Smooth muscle cell (in vitro differentiated cells): Measurements from ENCODE around the gene DMXL2. TPM values are rescaled to one million over a fixed set of nuclear protein-coding genes. Genes with fewer than 3 reads are reported as not detected.
A peak's percentile ranks its signal among the peaks of the same experiment; 100 is the strongest.
"Not testable (repeated sequence)": the region's sequence is repeated elsewhere in the genome, so short reads cannot be mapped to it uniquely, and the experiment has no call there.

Experiments used
- DNase-seq: peaks from one replicate; lab custom pipeline; 2025; ENCODE audit not compliant: unreplicated experiment; lab: John Stamatoyannopoulos, UW
- H2AFZ ChIP-seq: fragments of 200-600 bp; sonication (generic); 2 replicates; pipeline ENCODE4 v1.6.0; 2016; ENCODE audit warnings: antibody characterized with exemption, low read depth, mild to moderate bottlenecking
- H3F3A ChIP-seq: fragments of 200-600 bp; sonication (generic); 2 replicates; pipeline ENCODE4 v1.6.0; 2017; ENCODE audit warnings: antibody characterized with exemption, low read depth
- H3K27ac ChIP-seq: fragments of 200-600 bp; sonication (generic); 2 replicates; pipeline ENCODE4 v1.5.1; 2016; ENCODE audit warnings: low read depth, mild to moderate bottlenecking
- H3K27me3 ChIP-seq: fragments of 200-600 bp; sonication (generic); 2 replicates; pipeline ENCODE4 v1.6.1; 2016; ENCODE audit warnings: low read depth, mild to moderate bottlenecking
- H3K36me3 ChIP-seq: fragments of 200-600 bp; sonication (generic); 2 replicates; pipeline ENCODE4 v1.5.1; 2016; ENCODE audit warnings: low read depth
- H3K4me1 ChIP-seq: fragments of 200-600 bp; sonication (generic); 2 replicates; pipeline ENCODE4 v1.5.1; 2016; ENCODE audit warnings: low read depth
- H3K4me2 ChIP-seq: fragments of 200-600 bp; sonication (generic); 2 replicates; pipeline ENCODE4 v1.6.0; 2016; ENCODE audit warnings: mild to moderate bottlenecking
- H3K4me3 ChIP-seq: fragments of 200-600 bp; sonication (generic); 2 replicates; pipeline ENCODE4 v1.5.1; 2016; ENCODE audit warnings: mild to moderate bottlenecking
- H3K79me2 ChIP-seq: fragments of 200-600 bp; sonication (generic); 2 replicates; pipeline ENCODE4 v1.6.0; 2016; ENCODE audit warnings: low read depth, mild to moderate bottlenecking
- H3K9ac ChIP-seq: fragments of 200-600 bp; sonication (generic); 2 replicates; pipeline ENCODE4 v1.6.0; 2016; ENCODE audit warnings: low read depth
- H3K9me3 ChIP-seq: fragments of 200-600 bp; sonication (generic); replicated peaks from 2 replicates; pipeline ENCODE4 v1.5.1; 2016; ENCODE audit warnings: low read depth
- H4K20me1 ChIP-seq: fragments of 200-600 bp; sonication (generic); 2 replicates; pipeline ENCODE4 v1.6.0; 2016; ENCODE audit warnings: low read depth
- WGBS: methylation state at CpG from one replicate; pipeline ENCODE4 v1.1.7; 2016; ENCODE audit warnings: low lambda C conversion rate; 5-methylcytosine and 5-hydroxymethylcytosine counted together
- polyA plus RNA-seq: library from polyadenylated mRNA; unstranded; fragments of >200 nt; fragmentation: Nextera tagmentation; extraction: Ambion mirVana; gene quantifications from 2 replicates; pipeline ENCODE4 v1.2.1, GENCODE V29; 2016
- total RNA-seq: library from RNA; depleted of rRNA; stranded (reverse); fragments of >200 nt; gene quantifications from 2 replicates; pipeline ENCODE4 v1.2.3, GENCODE V29; 2014
- TF ChIP-seq, protein P1 (sequence below): fragments of 200-600 bp; sonication (generic); IDR thresholded peaks from 2 replicates; pipeline ENCODE4 v1.5.1; 2017; ENCODE audit warnings: borderline replicate concordance, mild to moderate bottlenecking, antibody characterized with exemption; ENCODE audit not compliant: insufficient read depth, poor library complexity, severe bottlenecking

The DMXL2 gene
- total and polyA plus RNA-seq, 2 experiments from 2014 or later: 9.3 to 57.8 TPM

DNA sequence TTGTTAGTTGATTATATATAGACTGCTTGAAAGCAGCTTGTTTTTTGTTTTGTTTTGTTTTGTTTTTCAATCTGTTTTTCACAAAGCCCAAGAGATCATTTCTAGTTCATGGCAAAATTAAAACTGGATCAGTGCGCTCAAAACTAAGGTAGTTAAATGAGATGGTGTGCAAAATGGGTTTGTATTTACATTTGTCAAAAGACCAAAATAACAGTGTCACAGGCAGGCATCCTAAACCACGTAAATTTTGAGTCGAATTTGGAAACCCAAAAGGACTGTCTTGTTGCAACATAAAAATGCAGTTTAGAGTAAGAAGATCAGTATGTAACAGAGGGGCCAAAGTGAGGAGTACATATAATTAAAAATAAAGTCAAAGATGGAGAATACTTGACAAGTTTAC is 2.4 kb downstream of the DMXL2 start:
- Histone ChIP-seq H3K27ac (no peak overlapping the region), H3K9me3 (no peaks in the 10 kb centered on the region), H3K4me2 (peak overlapping the region; percentile 90), H3K27me3 (no peaks in the 10 kb centered on the region), H3K9ac (no peak overlapping the region), H4K20me1 (peaks cover 13% of the 10 kb centered on the region), H3K79me2 (peaks cover 57% of the 10 kb centered on the region), H3K36me3 (no peaks in the 10 kb centered on the region), H2AFZ (no peak overlapping the region), H3K4me1 (peaks cover 12% of the 10 kb centered on the region), H3K4me3 (no peak overlapping the region), H3F3A (peaks cover 3% of the 10 kb centered on the region)
- no peak for DNase-seq
- WGBS: 89% methylated on average over 3 of the region's 3 CpGs
- TF ChIP-seq, protein P1, sequence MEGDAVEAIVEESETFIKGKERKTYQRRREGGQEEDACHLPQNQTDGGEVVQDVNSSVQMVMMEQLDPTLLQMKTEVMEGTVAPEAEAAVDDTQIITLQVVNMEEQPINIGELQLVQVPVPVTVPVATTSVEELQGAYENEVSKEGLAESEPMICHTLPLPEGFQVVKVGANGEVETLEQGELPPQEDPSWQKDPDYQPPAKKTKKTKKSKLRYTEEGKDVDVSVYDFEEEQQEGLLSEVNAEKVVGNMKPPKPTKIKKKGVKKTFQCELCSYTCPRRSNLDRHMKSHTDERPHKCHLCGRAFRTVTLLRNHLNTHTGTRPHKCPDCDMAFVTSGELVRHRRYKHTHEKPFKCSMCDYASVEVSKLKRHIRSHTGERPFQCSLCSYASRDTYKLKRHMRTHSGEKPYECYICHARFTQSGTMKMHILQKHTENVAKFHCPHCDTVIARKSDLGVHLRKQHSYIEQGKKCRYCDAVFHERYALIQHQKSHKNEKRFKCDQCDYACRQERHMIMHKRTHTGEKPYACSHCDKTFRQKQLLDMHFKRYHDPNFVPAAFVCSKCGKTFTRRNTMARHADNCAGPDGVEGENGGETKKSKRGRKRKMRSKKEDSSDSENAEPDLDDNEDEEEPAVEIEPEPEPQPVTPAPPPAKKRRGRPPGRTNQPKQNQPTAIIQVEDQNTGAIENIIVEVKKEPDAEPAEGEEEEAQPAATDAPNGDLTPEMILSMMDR: no peak

DNA sequence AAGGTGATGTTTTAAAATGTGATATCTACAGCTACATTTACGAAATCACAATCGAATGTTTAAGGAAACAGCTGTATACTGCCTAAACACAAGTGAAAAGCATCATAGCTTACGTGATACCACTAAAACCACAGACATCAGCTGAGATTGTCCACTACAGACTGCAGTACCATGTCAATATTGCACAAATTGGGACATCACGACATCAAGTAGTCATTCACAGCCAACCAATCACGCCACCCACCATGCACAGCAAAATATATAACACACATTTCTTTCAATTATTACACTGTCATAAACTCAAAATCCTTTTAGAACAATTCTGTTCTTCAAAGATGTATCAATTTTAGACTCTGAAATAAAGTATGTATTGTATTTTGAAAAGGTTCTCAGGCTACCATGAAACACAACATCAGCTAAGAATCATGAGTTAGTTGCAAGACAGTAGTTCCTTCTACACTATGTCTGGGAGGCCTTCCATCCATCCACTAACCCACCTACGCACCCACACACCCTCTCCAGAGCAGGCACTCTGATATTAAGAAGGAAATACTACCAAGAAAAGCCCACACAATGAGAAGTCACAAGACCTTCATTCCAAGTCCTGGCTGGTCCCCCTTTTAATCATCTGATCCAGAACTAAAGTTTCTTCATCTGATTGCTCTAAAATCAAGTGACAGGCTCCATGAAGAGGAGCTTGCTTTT is 3.1 kb downstream of the DMXL2 start:
- Histone ChIP-seq H3K9ac (no peak overlapping the region), H3F3A (peaks cover 3% of the 10 kb centered on the region), H4K20me1 (peaks cover 13% of the 10 kb centered on the region), H3K4me2 (no peak overlapping the region), H3K79me2 (peaks cover 61% of the 10 kb centered on the region), H2AFZ (no peak overlapping the region), H3K27ac (no peak overlapping the region), H3K36me3 (no peaks in the 10 kb centered on the region), H3K4me3 (no peak overlapping the region), H3K4me1 (peaks cover 12% of the 10 kb centered on the region), H3K27me3 (no peaks in the 10 kb centered on the region), H3K9me3 (no peaks in the 10 kb centered on the region)
- 89% methylated on average over 6 of the region's 6 CpGs for WGBS
- TF ChIP-seq, protein P1: no peak
- DNase-seq: no peak

DNA sequence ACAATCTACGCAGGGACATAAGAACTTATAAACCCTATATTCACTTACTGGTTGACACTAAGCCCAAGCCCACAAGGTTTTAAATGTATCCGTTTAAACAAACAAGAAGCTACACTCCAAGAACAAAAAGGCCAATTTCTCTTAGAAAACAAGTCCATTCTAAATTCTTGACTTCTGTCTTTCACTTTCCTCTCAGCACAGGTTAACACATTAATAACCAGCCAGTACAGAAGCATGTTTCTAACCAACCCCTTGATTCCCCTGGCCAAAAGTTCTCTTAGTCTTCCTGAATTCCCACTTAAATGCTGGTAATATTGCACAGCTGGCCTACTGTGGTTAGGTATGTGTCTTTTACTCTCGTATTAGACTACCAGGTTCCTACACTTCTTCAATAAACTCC is 4.7 kb downstream of the DMXL2 start:
- Histone ChIP-seq H3K4me1 (peaks cover 12% of the 10 kb centered on the region), H3K9ac (no peak overlapping the region), H3F3A (peaks cover 3% of the 10 kb centered on the region), H4K20me1 (peaks cover 13% of the 10 kb centered on the region), H3K36me3 (no peaks in the 10 kb centered on the region), H3K79me2 (peaks cover 61% of the 10 kb centered on the region), H3K4me3 (no peak overlapping the region), H3K27me3 (no peaks in the 10 kb centered on the region), H3K27ac (no peak overlapping the region), H3K4me2 (no peak overlapping the region), H3K9me3 (no peaks in the 10 kb centered on the region), H2AFZ (no peak overlapping the region)
- DNase-seq: no peak
- TF ChIP-seq, protein P1: no peak
- WGBS: 92% methylated on average over 3 of the region's 3 CpGs

DNA sequence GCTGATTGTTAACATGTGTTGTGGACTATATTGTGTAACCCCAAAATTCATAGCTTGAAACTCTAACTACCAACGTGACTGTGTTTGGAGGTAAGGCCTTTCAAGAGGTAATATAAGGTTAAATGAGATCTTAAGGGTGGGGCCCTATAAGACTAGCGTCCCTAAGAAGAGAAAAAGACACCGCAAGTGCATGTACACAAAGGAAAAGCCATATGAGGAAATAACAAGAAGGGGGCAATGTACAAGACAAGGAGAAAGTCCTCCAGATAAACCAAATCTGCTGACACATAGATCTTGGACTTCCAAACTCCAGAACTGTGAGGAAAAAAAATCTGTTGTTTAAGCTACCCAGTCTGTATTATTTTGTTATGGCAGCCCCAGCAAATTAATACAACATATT is 8.6 kb downstream of the DMXL2 start:
- no peak for DNase-seq
- no peaks in the 10 kb centered on the region for H3K9me3 ChIP-seq
- H3K36me3 ChIP-seq: no peaks in the 10 kb centered on the region
- no peaks in the 10 kb centered on the region for H3K27me3 ChIP-seq
- 92% methylated on average over 3 of the region's 3 CpGs for WGBS
- no peak overlapping the region for H3K4me2 ChIP-seq
- no peak overlapping the region for H2AFZ ChIP-seq
- no peaks in the 10 kb centered on the region for H3F3A ChIP-seq
- no peak overlapping the region for H3K27ac ChIP-seq
- H3K4me3 ChIP-seq: no peak overlapping the region
- H3K4me1 ChIP-seq: no peaks in the 10 kb centered on the region
- H3K9ac ChIP-seq: no peak overlapping the region
- H4K20me1 ChIP-seq: no peaks in the 10 kb centered on the region
- peaks cover 62% of the 10 kb centered on the region for H3K79me2 ChIP-seq
- TF ChIP-seq, protein P1: no peak

DNA sequence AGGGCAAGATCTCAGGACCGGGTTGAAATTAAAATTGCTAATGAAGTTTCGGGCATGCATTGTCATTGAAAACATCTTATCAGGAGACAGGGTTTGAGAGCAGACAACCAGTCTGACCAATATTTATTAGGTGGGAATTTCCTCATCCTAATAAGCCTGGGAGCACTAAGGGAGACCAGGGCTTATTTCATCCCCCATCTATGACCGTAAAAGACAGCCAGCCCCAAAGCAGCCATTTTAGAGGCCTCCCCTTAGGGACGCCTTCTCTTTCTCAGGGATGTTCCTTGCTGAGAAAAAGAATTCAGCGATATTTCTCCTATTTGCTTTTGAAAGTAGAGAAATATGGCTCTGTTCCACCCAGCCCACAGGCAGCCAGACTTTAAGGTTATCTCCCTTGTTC is 9.9 kb downstream of the DMXL2 start:
- WGBS: 97% methylated on average over 5 of the region's 5 CpGs
- not testable (repeated sequence) for H3K27ac ChIP-seq, H3K9me3 ChIP-seq, DNase-seq, H3K36me3 ChIP-seq, H3F3A ChIP-seq, H3K27me3 ChIP-seq, H3K4me3 ChIP-seq, H2AFZ ChIP-seq, H4K20me1 ChIP-seq, H3K9ac ChIP-seq, H3K4me1 ChIP-seq, H3K4me2 ChIP-seq
- H3K79me2 ChIP-seq: peaks cover 49% of the 10 kb centered on the region

DNA sequence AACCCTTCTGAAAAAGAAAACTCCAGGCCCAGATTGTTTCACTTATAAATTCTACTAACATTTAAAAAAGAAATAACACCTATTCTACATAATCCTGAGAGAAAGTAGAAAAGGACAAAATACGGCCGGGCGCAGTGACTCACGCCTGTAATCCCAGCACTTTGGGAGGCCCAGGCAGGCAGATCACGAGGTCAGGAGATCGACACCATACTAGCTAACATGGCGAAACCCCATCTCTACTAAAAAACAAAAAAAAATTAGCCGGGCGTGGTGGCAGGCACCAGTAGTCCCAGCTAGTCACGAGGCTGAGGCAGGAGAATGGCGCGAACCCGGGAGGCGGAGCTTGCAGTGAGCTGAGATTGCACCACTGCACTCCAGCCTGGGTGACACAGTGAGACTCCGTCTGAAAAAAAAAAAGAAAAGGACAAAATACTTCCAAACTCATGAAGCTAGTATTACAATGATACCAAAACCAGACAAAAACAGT is 19.1 kb downstream of the DMXL2 start:
- WGBS: 52% methylated on average over 15 of the region's 15 CpGs

More for the DNA sequence above, 19.1 kb downstream of the DMXL2 start:
- not testable (repeated sequence) for H2AFZ ChIP-seq, H4K20me1 ChIP-seq, H3K4me1 ChIP-seq, DNase-seq, H3K27me3 ChIP-seq, H3K9me3 ChIP-seq, H3F3A ChIP-seq, H3K27ac ChIP-seq, H3K36me3 ChIP-seq, H3K9ac ChIP-seq, H3K4me3 ChIP-seq
- Histone ChIP-seq H3K79me2 (peaks cover 54% of the 10 kb centered on the region), H3K4me2 (peak overlapping the region; percentile 20)
